WERI-Rb-1 (cell line): ENCODE results near the gene LILRA6.
"Not testable (repeated sequence)": the region's sequence is repeated elsewhere in the genome, so short reads cannot be mapped to it uniquely, and the experiment has no call there.

Source experiments
- DNase-seq: peaks from one replicate; pipeline ENCODE4 v3.0.0-alpha.2; 2020
- H3K27ac ChIP-seq: fragments of 250-450 bp; sonication (Bioruptor Pico); 2 replicates; pipeline ENCODE4 v1.5.1; 2020; ENCODE audit warnings: mild to moderate bottlenecking, moderate library complexity
- H3K27me3 ChIP-seq: fragments of 250-450 bp; sonication (Bioruptor Pico); 2 replicates; pipeline ENCODE4 v1.5.1; 2021; ENCODE audit warnings: mild to moderate bottlenecking, low read depth, moderate library complexity; ENCODE audit not compliant: insufficient read depth, severe bottlenecking
- H3K36me3 ChIP-seq: fragments of 250-450 bp; sonication (Bioruptor Pico); 2 replicates; pipeline ENCODE4 v1.5.1; 2020; ENCODE audit warnings: mild to moderate bottlenecking, moderate library complexity
- H3K4me3 ChIP-seq: 2 replicates; pipeline ENCODE4 v1.5.1; 2011; ENCODE audit warnings: low read depth, mild to moderate bottlenecking, control low read depth, low read length
- H3K9me3 ChIP-seq: fragments of 250-450 bp; sonication (Bioruptor Pico); 2 replicates; pipeline ENCODE4 v1.5.1; 2021; ENCODE audit warnings: mild to moderate bottlenecking, moderate library complexity; ENCODE audit not compliant: severe bottlenecking
- CTCF ChIP-seq: IDR thresholded peaks from 2 replicates; pipeline ENCODE4 v1.5.1; 2011; ENCODE audit warnings: low read depth, mild to moderate bottlenecking, control low read depth, inconsistent platforms, low read length

LILRA6 gene

GRCh38 chr19:54279406-54279962, 36.9 kb upstream of the LILRA6 start:
- no peak overlapping the region for H3K4me3 ChIP-seq
- TF ChIP-seq CTCF, result no peak
- peaks cover 49% of the 10 kb centered on the region for H3K27me3 ChIP-seq
- no peak for DNase-seq
- no peaks in the 10 kb centered on the region for H3K36me3 ChIP-seq
- no peaks in the 10 kb centered on the region for H3K9me3 ChIP-seq
- no peak overlapping the region for H3K27ac ChIP-seq

GRCh38 chr19:54278571-54279195, 36.1 kb upstream of the LILRA6 start:
- DNase-seq, H3K27ac ChIP-seq, H3K36me3 ChIP-seq, H3K9me3 ChIP-seq, H3K4me3 ChIP-seq: not testable (repeated sequence)
- peaks cover 51% of the 10 kb centered on the region for H3K27me3 ChIP-seq

- H3K4me3 ChIP-seq, H3K36me3 ChIP-seq, H3K27ac ChIP-seq, DNase-seq, H3K9me3 ChIP-seq: not testable (repeated sequence)
- peaks cover 53% of the 10 kb centered on the region for H3K27me3 ChIP-seq
These were observed 35.5 kb upstream of the LILRA6 start for GRCh38 chr19:54278056-54278455.

- not testable (repeated sequence) for DNase-seq
These were observed 34.6 kb upstream of the LILRA6 start for GRCh38 chr19:54277111-54277615.

GRCh38 chr19:54275951-54276350, 33.4 kb upstream of the LILRA6 start:
- no peak for TF ChIP-seq CTCF
- Histone ChIP-seq H3K36me3 (no peaks in the 10 kb centered on the region), H3K9me3 (no peaks in the 10 kb centered on the region), H3K27me3 (peaks cover 40% of the 10 kb centered on the region), H3K27ac (no peak overlapping the region), H3K4me3 (no peak overlapping the region)
- no peak for DNase-seq

More at GRCh38 chr19:54277111-54277615, 34.6 kb upstream of the LILRA6 start:
- H3K36me3 ChIP-seq, H3K27ac ChIP-seq, H3K9me3 ChIP-seq, H3K4me3 ChIP-seq: not testable (repeated sequence)
- peaks cover 47% of the 10 kb centered on the region for H3K27me3 ChIP-seq

GRCh38 chr19:54274516-54274915, 31.9 kb upstream of the LILRA6 start:
- not testable (repeated sequence) for H3K4me3 ChIP-seq, H3K9me3 ChIP-seq, DNase-seq, H3K27ac ChIP-seq, H3K36me3 ChIP-seq
- peaks cover 45% of the 10 kb centered on the region for H3K27me3 ChIP-seq

- Histone ChIP-seq H3K4me3 (no peak overlapping the region), H3K27me3 (peaks cover 51% of the 10 kb centered on the region), H3K27ac (no peak overlapping the region), H3K9me3 (no peaks in the 10 kb centered on the region), H3K36me3 (no peaks in the 10 kb centered on the region)
- no peak for DNase-seq
- TF ChIP-seq CTCF, result no peak
These were observed 31.2 kb upstream of the LILRA6 start for GRCh38 chr19:54273821-54274220.

GRCh38 chr19:54272181-54272580, 29.6 kb upstream of the LILRA6 start:
- not testable (repeated sequence) for DNase-seq, H3K27ac ChIP-seq, H3K9me3 ChIP-seq, H3K4me3 ChIP-seq, H3K36me3 ChIP-seq
- H3K27me3 ChIP-seq, result peaks cover 52% of the 10 kb centered on the region

GRCh38 chr19:54271587-54271986, 29.0 kb upstream of the LILRA6 start:
- H3K27me3 ChIP-seq, result peaks cover 53% of the 10 kb centered on the region
- not testable (repeated sequence) for H3K4me3 ChIP-seq, DNase-seq, H3K9me3 ChIP-seq, H3K27ac ChIP-seq, H3K36me3 ChIP-seq
